ENCODE data around the gene PPBP.
"Not testable (repeated sequence)": the region's sequence is repeated elsewhere in the genome, so short reads cannot be mapped to it uniquely, and the experiment has no call there.

The PPBP gene

GRCh38 chr4:73950376-73950920, 37.5 kb downstream of the PPBP start:
- H3K27ac Mint-ChIP-seq; H3K4me1 Mint-ChIP-seq (ENCODE audit: low read depth); intact Hi-C loops (cut with micrococcal nuclease); H3K4me3 Mint-ChIP-seq; H3K36me3 Mint-ChIP-seq (ENCODE audit: low read depth); H3K9me3 Mint-ChIP-seq: not testable (repeated sequence)
- H3K27me3 Mint-ChIP-seq: peaks cover 14% of the 10 kb centered on the region

GRCh38 chr4:73948990-73949706, 38.8 kb downstream of the PPBP start:
- H3K9me3 Mint-ChIP-seq: no peaks in the 10 kb centered on the region
- no peaks in the 10 kb centered on the region for H3K36me3 Mint-ChIP-seq (ENCODE audit: low read depth)
- intact Hi-C loops (cut with micrococcal nuclease): no loop called here
- H3K27ac Mint-ChIP-seq: no peak overlapping the region
- no peak overlapping the region for H3K4me3 Mint-ChIP-seq
- peaks cover 26% of the 10 kb centered on the region for H3K27me3 Mint-ChIP-seq
- peaks cover 6% of the 10 kb centered on the region for H3K4me1 Mint-ChIP-seq (ENCODE audit: low read depth)

- no peaks in the 10 kb centered on the region for H3K36me3 Mint-ChIP-seq (ENCODE audit: low read depth)
- H3K9me3 Mint-ChIP-seq: no peaks in the 10 kb centered on the region
Measured at GRCh38 chr4:73948291-73948690, 39.7 kb downstream of the PPBP start.

GRCh38 chr4:73947239-73947985, 40.6 kb downstream of the PPBP start:
- no peaks in the 10 kb centered on the region for H3K36me3 Mint-ChIP-seq (ENCODE audit: low read depth)
- intact Hi-C loops (cut with micrococcal nuclease): no loop called here
- peaks cover 42% of the 10 kb centered on the region for H3K27me3 Mint-ChIP-seq
- no peak overlapping the region for H3K27ac Mint-ChIP-seq
- H3K4me1 Mint-ChIP-seq (ENCODE audit: low read depth): peaks cover 11% of the 10 kb centered on the region
- H3K9me3 Mint-ChIP-seq: no peaks in the 10 kb centered on the region
- no peak overlapping the region for H3K4me3 Mint-ChIP-seq

More at GRCh38 chr4:73948291-73948690, 39.7 kb downstream of the PPBP start:
- Mint-ChIP-seq H3K4me3 (no peak overlapping the region), H3K4me1 (ENCODE audit: low read depth) (peaks cover 11% of the 10 kb centered on the region), H3K27ac (no peak overlapping the region), H3K27me3 (peaks cover 35% of the 10 kb centered on the region)
- intact Hi-C loops (cut with micrococcal nuclease): no loop called here

DNA sequence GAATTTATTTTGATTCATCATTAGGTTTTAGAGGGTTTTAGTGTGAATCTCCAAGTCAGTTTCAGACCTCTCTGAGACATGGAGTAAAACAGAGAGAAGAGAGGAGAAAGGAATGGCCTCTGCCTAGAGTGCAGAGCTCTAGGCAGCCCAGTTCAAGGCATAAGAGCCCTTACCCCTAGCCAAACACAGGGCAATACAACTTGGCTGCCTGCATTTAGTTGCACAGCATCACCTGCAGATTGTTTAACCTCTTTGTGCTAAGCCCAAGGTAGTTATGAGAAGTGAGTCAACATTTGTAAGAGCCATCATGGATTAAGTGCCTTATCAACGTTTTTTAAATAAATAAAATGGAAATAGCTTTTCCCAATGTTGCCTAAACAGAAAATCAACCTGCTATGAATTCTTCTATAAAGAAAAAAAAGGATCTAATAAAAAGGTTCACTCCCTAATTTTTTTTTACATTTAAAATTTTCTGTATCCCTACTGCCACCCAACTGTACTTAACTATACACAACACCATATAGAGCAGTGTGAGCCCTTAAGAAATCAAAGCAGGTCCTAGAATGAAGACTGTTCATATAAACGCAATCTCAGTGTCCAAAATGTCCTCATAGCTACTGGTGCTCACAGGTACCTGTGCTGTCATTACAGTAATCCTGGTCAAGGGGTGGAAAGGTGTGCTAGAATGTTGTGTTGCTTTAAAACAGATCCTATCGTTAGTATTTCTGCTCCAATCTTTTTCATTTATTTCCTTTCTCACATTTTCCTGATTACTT, 42.1 kb downstream of the PPBP start:
- H3K27ac Mint-ChIP-seq: no peak overlapping the region
- peaks cover 11% of the 10 kb centered on the region for H3K4me1 Mint-ChIP-seq (ENCODE audit: low read depth)
- intact Hi-C loops (cut with micrococcal nuclease): no loop called here
- peaks cover 48% of the 10 kb centered on the region for H3K27me3 Mint-ChIP-seq
- H3K4me3 Mint-ChIP-seq: no peak overlapping the region
- no peaks in the 10 kb centered on the region for H3K36me3 Mint-ChIP-seq (ENCODE audit: low read depth)
- H3K9me3 Mint-ChIP-seq: no peaks in the 10 kb centered on the region

DNA sequence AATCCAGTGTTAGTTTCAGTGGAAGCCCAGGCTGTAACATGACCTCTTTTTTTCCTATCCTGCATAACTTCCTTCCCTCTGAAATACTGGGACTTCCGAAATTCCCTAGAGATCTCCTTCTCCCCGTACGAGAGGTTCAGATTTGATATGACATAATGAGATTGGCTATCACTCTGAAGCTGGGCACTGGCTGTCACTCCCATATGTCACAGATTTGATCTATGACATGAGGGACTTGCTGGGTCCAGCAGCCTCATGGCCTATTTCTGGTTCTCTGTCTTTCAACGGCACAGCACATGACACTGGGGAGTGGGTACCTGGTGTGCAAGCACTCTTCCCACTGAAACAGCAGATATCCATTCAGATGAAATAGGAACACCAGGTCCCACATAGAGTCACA, 42.9 kb downstream of the PPBP start:
- Mint-ChIP-seq H3K27ac (no peak overlapping the region), H3K4me1 (ENCODE audit: low read depth) (peaks cover 11% of the 10 kb centered on the region), H3K9me3 (no peaks in the 10 kb centered on the region), H3K36me3 (ENCODE audit: low read depth) (no peaks in the 10 kb centered on the region), H3K27me3 (peaks cover 48% of the 10 kb centered on the region), H3K4me3 (no peak overlapping the region)
- intact Hi-C loops (cut with micrococcal nuclease): no loop called here

GRCh38 chr4:73944061-73944875, 43.7 kb downstream of the PPBP start:
- peaks cover 11% of the 10 kb centered on the region for H3K4me1 Mint-ChIP-seq (ENCODE audit: low read depth)
- intact Hi-C loops (cut with micrococcal nuclease): no loop called here
- no peaks in the 10 kb centered on the region for H3K9me3 Mint-ChIP-seq
- H3K27ac Mint-ChIP-seq: no peak overlapping the region
- H3K27me3 Mint-ChIP-seq: peaks cover 43% of the 10 kb centered on the region
- H3K4me3 Mint-ChIP-seq: peak overlapping the region; percentile 65
- no peaks in the 10 kb centered on the region for H3K36me3 Mint-ChIP-seq (ENCODE audit: low read depth)

DNA sequence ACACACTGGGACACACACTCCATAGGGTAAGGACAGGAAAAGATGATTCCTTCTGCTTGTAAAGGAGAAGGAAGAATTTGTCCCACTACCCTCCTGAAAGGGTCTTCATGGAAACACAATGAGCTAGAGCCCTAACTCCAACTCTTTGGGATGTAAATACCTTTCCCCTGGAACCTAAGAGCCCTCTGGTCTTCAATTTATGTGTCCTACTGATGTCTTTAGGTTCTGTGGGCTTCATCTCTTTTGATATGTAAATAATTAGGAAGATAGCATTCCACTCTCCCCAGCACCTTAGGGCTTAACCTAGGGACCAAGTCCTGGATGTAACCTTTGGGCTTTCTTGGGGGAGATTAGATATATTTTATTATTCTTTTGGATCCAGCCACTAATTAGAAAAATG, 44.4 kb downstream of the PPBP start:
- H3K9me3 Mint-ChIP-seq: no peaks in the 10 kb centered on the region
- H3K36me3 Mint-ChIP-seq (ENCODE audit: low read depth): no peaks in the 10 kb centered on the region
- intact Hi-C loops (cut with micrococcal nuclease): no loop called here
- no peak overlapping the region for H3K4me3 Mint-ChIP-seq
- H3K4me1 Mint-ChIP-seq (ENCODE audit: low read depth): peaks cover 11% of the 10 kb centered on the region
- peaks cover 43% of the 10 kb centered on the region for H3K27me3 Mint-ChIP-seq
- no peak overlapping the region for H3K27ac Mint-ChIP-seq

GRCh38 chr4:73936969-73937368, 51.0 kb downstream of the PPBP start:
- Mint-ChIP-seq H3K36me3 (ENCODE audit: low read depth) (no peaks in the 10 kb centered on the region), H3K4me3 (no peak overlapping the region), H3K4me1 (ENCODE audit: low read depth) (no peaks in the 10 kb centered on the region), H3K9me3 (no peaks in the 10 kb centered on the region), H3K27ac (no peak overlapping the region), H3K27me3 (peaks cover 3% of the 10 kb centered on the region)
- intact Hi-C loops (cut with micrococcal nuclease): no loop called here
